ENCODE measurements around the gene IL25. TPM values are rescaled to one million over a fixed set of nuclear protein-coding genes. Genes with fewer than 3 reads are reported as not detected.

Gene IL25
- total and polyA plus RNA-seq, 2 of the 8 experiments (the other 6 are each of a cell fraction or from before 2014, with no cell fraction given) = not detected

DNA sequence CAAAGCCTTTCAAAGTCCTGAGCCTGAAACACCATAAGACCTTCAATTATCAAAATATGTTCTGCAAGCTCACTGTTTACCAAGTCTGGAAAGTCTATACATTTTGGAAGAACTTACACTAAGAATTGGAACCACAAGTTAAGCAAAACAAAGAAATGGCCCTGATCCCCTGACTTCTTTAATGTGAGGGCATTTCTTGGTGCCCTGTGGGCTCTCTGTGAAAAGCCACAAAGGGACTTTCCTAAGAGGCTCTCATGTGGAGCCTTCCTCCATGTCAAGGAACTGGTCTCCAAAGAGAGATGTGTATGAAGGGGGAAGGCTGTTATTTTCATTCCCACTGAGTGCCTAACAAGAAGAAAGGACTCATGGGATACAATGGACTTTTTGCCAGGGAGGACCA lies 49.0 kb downstream of the IL25 start:
- POLR2A ChIA-PET (ENCODE audit: partially characterized antibody) = no interaction called here
- TF ChIP-seq CHD2 (IDR thresholded peaks at IDR 0.05; ENCODE audit: low read length) = no peak
- no peak for TF ChIP-seq RXRA (IDR thresholded peaks at IDR 0.05; ENCODE audit: insufficient read depth, low read depth, low read length)
- TF ChIP-seq EGR1 (IDR thresholded peaks at IDR 0.05; ENCODE audit: borderline replicate concordance, low read depth, low read length) = no peak
- no peak for TF ChIP-seq SIN3A (conservative IDR thresholded peaks at IDR 0.05 in 1 of 2, IDR thresholded peaks at IDR 0.05 in 1 of 2; ENCODE audit: low read depth in 1 of 2, low read length in 2 of 2)
- TF ChIP-seq E2F6 (IDR thresholded peaks at IDR 0.05) = no peak
- TF ChIP-seq RFX5 (IDR thresholded peaks at IDR 0.05; ENCODE audit: borderline replicate concordance, low read depth, low read length) = no peak
- TF ChIP-seq SP2 (IDR thresholded peaks at IDR 0.05; ENCODE audit: low read length) = no peak
- no peak for TF ChIP-seq CREB1 (IDR thresholded peaks at IDR 0.05)
- no peak for TF ChIP-seq NRF1 (IDR thresholded peaks at IDR 0.05; ENCODE audit: low read depth, low read length)
- TF ChIP-seq CBX8 (IDR thresholded peaks at IDR 0.05; ENCODE audit: borderline replicate concordance, low read depth, low read length) = no peak
- no peak for TF ChIP-seq HDAC6 (IDR thresholded peaks at IDR 0.05; ENCODE audit: low read depth, low read length)
- TF ChIP-seq, protein P1, sequence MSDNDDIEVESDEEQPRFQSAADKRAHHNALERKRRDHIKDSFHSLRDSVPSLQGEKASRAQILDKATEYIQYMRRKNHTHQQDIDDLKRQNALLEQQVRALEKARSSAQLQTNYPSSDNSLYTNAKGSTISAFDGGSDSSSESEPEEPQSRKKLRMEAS (IDR thresholded peaks at IDR 0.05) = no peak
- TF ChIP-seq ATF2 (IDR thresholded peaks at IDR 0.05; ENCODE audit: low read length) = no peak

More for the DNA sequence above, 49.0 kb downstream of the IL25 start:
- Histone ChIP-seq H2BK15ac (ENCODE audit: low read length) (no peak overlapping the region), H2BK20ac (ENCODE audit: low read length) (no peak overlapping the region), H3K23ac (ENCODE audit: insufficient read length) (no peak overlapping the region), H2BK5ac (ENCODE audit: low read depth, low read length) (no peak overlapping the region), H3K9ac (replicated peaks in 1 of 4; ENCODE audit: extremely low read depth in 1 of 4, low read depth in 3 of 4, low read length in 3 of 4) (no peak overlapping the region), H3K18ac (ENCODE audit: extremely low read depth, low read length) (no peak overlapping the region), H4K8ac (ENCODE audit: extremely low read depth, insufficient read depth, low read length) (no peak overlapping the region), H3K4ac (replicated peaks; ENCODE audit: insufficient read length, low read depth, low read length) (no peak overlapping the region), H3K79me1 (ENCODE audit: low read depth, low read length) (no peaks in the 10 kb centered on the region), H3K36me3 (ENCODE audit: control insufficient read depth in 2 of 4, insufficient read depth in 4 of 4, low read length in 3 of 4) (no peaks in the 10 kb centered on the region), H3K23me2 (ENCODE audit: low read depth, low read length) (peaks cover 3% of the 10 kb centered on the region; the same call in 1 of the 2 replicates), H3K4me3 (ENCODE audit: extremely low read depth in 1 of 4, insufficient read depth in 2 of 4, low read depth in 3 of 4, low read length in 4 of 4) (no peak overlapping the region), H2BK120ac (replicated peaks; ENCODE audit: low read depth, low read length) (no peak overlapping the region), H2AK5ac (ENCODE audit: low read depth, low read length) (no peak overlapping the region), H3K56ac (replicated peaks; ENCODE audit: insufficient read length, low read depth, low read length) (no peak overlapping the region), H3K27ac (ENCODE audit: low read depth, low read length) (no peak overlapping the region), H3K79me2 (ENCODE audit: control insufficient read depth in 1 of 2, insufficient read depth in 2 of 2, low read length in 2 of 2) (no peaks in the 10 kb centered on the region), H3K4me2 (ENCODE audit: insufficient read depth in 1 of 2, low read depth in 2 of 2, low read length in 2 of 2) (no peak overlapping the region), H2BK12ac (ENCODE audit: low read depth, low read length) (no peak overlapping the region), H4K20me1 (replicated peaks in 1 of 2; ENCODE audit: control insufficient read depth in 1 of 2, insufficient read depth in 2 of 2, low read length in 2 of 2) (no peaks in the 10 kb centered on the region), H4K5ac (ENCODE audit: insufficient read length, low read depth, low read length) (no peak overlapping the region), H3K9me3 (ENCODE audit: insufficient read depth in 2 of 2, low read depth in 1 of 2, low read length in 1 of 2) (no peaks in the 10 kb centered on the region), H4K91ac (replicated peaks; ENCODE audit: insufficient read length, low read length) (no peak overlapping the region), H3K14ac (ENCODE audit: insufficient read length) (no peak overlapping the region), H3K4me1 (replicated peaks in 1 of 4; ENCODE audit: control insufficient read depth in 3 of 4, insufficient read depth in 4 of 4, low read length in 3 of 4) (no peaks in the 10 kb centered on the region; a peak in 1 of 7 replicates), H3K27me3 (replicated peaks in 1 of 4; ENCODE audit: control insufficient read depth in 3 of 4, extremely low read depth in 1 of 4, insufficient read depth in 3 of 4, low read length in 3 of 4) (no peaks in the 10 kb centered on the region; a peak in 1 of 7 replicates), H2AFZ (ENCODE audit: low read length) (no peak overlapping the region)
- DNase-seq (ENCODE audit: low read depth in 1 of 2, low spot score in 2 of 2) (no peak), FAIRE-seq (no peak)
- CTCF ChIA-PET (ENCODE audit: partially characterized antibody) = interaction anchor here (0.8 to 2.2 kb wide), 5 partner anchors 11 to 127 kb away, joined by 3 to 9 read pairs (median 4); no protein-coding TSS in a partner anchor

All from H1 (cell line).